Measurements from ENCODE around the gene MAB21L3.

DNA sequence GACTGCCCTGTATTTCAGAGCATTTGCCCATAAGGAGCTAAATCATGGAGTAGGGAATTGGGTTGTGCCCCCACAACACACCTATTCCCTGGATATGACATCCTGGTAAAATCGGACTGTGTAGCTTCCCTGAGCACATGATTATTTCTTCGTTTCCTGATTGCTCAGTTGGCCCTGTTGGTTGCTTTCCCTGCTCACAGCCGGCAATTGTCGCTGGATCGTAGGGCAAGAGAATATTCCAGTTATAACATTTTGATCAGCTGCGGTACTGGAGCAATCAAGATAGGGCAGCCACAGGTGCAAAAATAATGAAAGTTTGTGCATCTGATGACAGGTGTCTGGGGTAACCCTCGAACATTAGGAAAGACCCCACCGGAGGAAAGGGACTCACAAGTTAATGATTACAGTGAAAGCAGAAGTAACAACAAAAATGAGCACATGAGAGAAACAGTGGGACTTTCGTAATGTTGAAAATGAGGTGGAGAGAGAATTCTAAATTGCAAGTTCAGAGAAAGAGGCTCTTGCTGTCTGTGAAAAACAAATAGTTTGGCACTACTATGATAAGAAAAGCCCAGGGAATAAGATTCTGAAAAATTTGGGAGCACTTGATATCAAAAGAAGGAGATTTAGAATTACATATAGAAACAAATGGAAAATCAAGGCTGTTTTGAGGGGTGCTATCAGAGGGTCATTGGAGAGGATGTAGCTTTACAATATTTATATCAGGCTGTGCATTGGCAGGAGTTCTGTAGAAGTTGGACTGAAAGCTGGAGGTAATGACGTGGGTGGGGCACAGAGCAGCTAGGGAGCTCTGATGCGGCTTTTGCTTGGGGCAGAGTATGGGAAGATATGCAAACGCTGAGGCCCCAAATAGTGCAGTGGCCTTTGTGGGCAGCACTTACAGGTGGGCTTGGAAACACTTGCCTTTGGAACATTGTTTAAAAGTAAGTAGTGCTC is at the start of gene MAB21L3:
- TF ChIP-seq, protein P1, sequence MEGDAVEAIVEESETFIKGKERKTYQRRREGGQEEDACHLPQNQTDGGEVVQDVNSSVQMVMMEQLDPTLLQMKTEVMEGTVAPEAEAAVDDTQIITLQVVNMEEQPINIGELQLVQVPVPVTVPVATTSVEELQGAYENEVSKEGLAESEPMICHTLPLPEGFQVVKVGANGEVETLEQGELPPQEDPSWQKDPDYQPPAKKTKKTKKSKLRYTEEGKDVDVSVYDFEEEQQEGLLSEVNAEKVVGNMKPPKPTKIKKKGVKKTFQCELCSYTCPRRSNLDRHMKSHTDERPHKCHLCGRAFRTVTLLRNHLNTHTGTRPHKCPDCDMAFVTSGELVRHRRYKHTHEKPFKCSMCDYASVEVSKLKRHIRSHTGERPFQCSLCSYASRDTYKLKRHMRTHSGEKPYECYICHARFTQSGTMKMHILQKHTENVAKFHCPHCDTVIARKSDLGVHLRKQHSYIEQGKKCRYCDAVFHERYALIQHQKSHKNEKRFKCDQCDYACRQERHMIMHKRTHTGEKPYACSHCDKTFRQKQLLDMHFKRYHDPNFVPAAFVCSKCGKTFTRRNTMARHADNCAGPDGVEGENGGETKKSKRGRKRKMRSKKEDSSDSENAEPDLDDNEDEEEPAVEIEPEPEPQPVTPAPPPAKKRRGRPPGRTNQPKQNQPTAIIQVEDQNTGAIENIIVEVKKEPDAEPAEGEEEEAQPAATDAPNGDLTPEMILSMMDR (IDR thresholded peaks at IDR 0.05; ENCODE audit: extremely low read depth in 1 of 2, insufficient read depth in 1 of 2, low read depth in 1 of 2, low read length in 2 of 2) = no peak
- no peak for TF ChIP-seq POLR2AphosphoS5 (IDR thresholded peaks at IDR 0.05; ENCODE audit: insufficient read depth, low read depth, low read length)
- TF ChIP-seq POLR2A (IDR thresholded peaks at IDR 0.05; ENCODE audit: low read depth, low read length) = no peak

Data from endothelial cell of umbilical vein (primary cell).